Measurements from ENCODE around the gene CASP4.

Gene CASP4

GRCh38 chr11:104893876-104894275 lies 74.5 kb downstream of the CASP4 start:
- H3K4me3 ChIP-seq (ENCODE audit: low read length): no peak overlapping the region
- TF ChIP-seq ZNF274 (IDR thresholded peaks at IDR 0.05; ENCODE audit: low read depth, low read length): no peak

Measured in GM08714 (cell line).